NB4 (cell line): ENCODE data around the gene ANAPC15.
A peak's percentile ranks its signal among the peaks of the same experiment; 100 is the strongest.

Source experiments
- DNase-seq: peaks from one replicate; pipeline ENCODE4 v3.0.0; 2010; ENCODE audit warnings: low read depth
- H3K4me3 ChIP-seq: one replicate; pipeline ENCODE4 v1.5.1; 2011; ENCODE audit warnings: mild to moderate bottlenecking, low read depth, low read length, moderate library complexity
- CTCF ChIP-seq: IDR thresholded peaks from one replicate; pipeline ENCODE4 v1.5.1; 2012; ENCODE audit warnings: low read depth, low read length
- MAX ChIP-seq: IDR thresholded peaks from 2 replicates; pipeline ENCODE4 v1.6.1; 2011; ENCODE audit warnings: low read depth, low read length
- MYC ChIP-seq: IDR thresholded peaks from 2 replicates; pipeline ENCODE4 v1.6.1; 2011; ENCODE audit warnings: low read depth, low read length
- POLR2A ChIP-seq: IDR thresholded peaks from 2 replicates; pipeline ENCODE4 v1.6.1; 2011; ENCODE audit warnings: mild to moderate bottlenecking; ENCODE audit not compliant: insufficient read length; ENCODE audit errors: extremely low read depth

Gene ANAPC15

GRCh38 chr11:72069787-72070251, 42.7 kb downstream of the ANAPC15 start:
- DNase-seq, result peak; percentile 84
- H3K4me3 ChIP-seq, result peak overlapping the region; percentile 16
- TF ChIP-seq POLR2A (no peak), CTCF (no peak), MAX (no peak), MYC (no peak)

GRCh38 chr11:72069200-72069599, 43.3 kb downstream of the ANAPC15 start:
- peak; percentile 28 for DNase-seq
- no peak for TF ChIP-seq POLR2A
- TF ChIP-seq MAX, result no peak
- TF ChIP-seq MYC, result no peak
- TF ChIP-seq CTCF, result no peak
- peak overlapping the region; percentile 16 for H3K4me3 ChIP-seq

- no peak overlapping the region for H3K4me3 ChIP-seq
- TF ChIP-seq POLR2A, result no peak
- TF ChIP-seq MYC, result no peak
- no peak for TF ChIP-seq CTCF
- no peak for TF ChIP-seq MAX
- DNase-seq, result no peak
Measured at GRCh38 chr11:72067676-72068075, 44.8 kb downstream of the ANAPC15 start.

GRCh38 chr11:72067266-72067665, 45.2 kb downstream of the ANAPC15 start:
- DNase-seq, result no peak
- no peak overlapping the region for H3K4me3 ChIP-seq
- TF ChIP-seq MAX, result no peak
- TF ChIP-seq CTCF, result no peak

- H3K4me3 ChIP-seq, result no peak overlapping the region
- DNase-seq, result no peak
- no peak for TF ChIP-seq CTCF
- TF ChIP-seq MYC, result no peak
- TF ChIP-seq MAX, result no peak
- no peak for TF ChIP-seq POLR2A
Measured at GRCh38 chr11:72066855-72067254, 45.6 kb downstream of the ANAPC15 start.

- no peak overlapping the region for H3K4me3 ChIP-seq
- no peak for TF ChIP-seq CTCF
- TF ChIP-seq MAX, result no peak
- TF ChIP-seq MYC, result no peak
- TF ChIP-seq POLR2A, result no peak
- no peak for DNase-seq
Measured at GRCh38 chr11:72061739-72062396, 50.6 kb downstream of the ANAPC15 start.
